ENCODE measurements around the gene STAP1.

- TF ChIP-seq POLR2A (IDR thresholded peaks at IDR 0.05; ENCODE audit: low read length) (no peak), GATA1 (IDR thresholded peaks at IDR 0.05; ENCODE audit: low read depth, low read length) (no peak)
These were observed 25.4 kb upstream of the STAP1 start for GRCh38 chr4:67533112-67533511.

All from erythroblast (primary cell).